Type B pancreatic cell (in vitro differentiated cells): Measurements from ENCODE around the gene GPR108. TPM values are rescaled to one million over a fixed set of nuclear protein-coding genes. Genes with fewer than 3 reads are reported as not detected.
A peak's percentile ranks its signal among the peaks of the same experiment; 100 is the strongest.

Experiments
- DNase-seq: peaks from one replicate; pipeline ENCODE4 v3.0.0; 2021; ENCODE audit warnings: mixed read lengths; ENCODE audit not compliant: unreplicated experiment; ENCODE audit errors: extremely low spot score
- H3K27ac Mint-ChIP-seq: 2 replicates; pipeline ENCODE4 v1.8.0; 2021; ENCODE audit warnings: mild to moderate bottlenecking, mixed read lengths
- H3K27me3 Mint-ChIP-seq: 2 replicates; pipeline ENCODE4 v1.8.0; 2021; ENCODE audit warnings: mixed read lengths
- H3K36me3 Mint-ChIP-seq: 2 replicates; pipeline ENCODE4 v1.8.0; 2021; ENCODE audit warnings: mixed read lengths
- H3K4me1 Mint-ChIP-seq: one replicate; pipeline ENCODE4 v1.8.0; 2021; ENCODE audit warnings: mixed read lengths; ENCODE audit not compliant: unreplicated experiment
- H3K4me3 Mint-ChIP-seq: 2 replicates; pipeline ENCODE4 v1.8.0; 2021; ENCODE audit warnings: mild to moderate bottlenecking, mixed read lengths
- H3K9me3 Mint-ChIP-seq: 2 replicates; pipeline ENCODE4 v1.8.0; 2021; ENCODE audit warnings: mixed read lengths
- total RNA-seq: library from RNA; stranded (reverse); gene quantifications from 2 replicates; pipeline ENCODE4 v1.2.1, GENCODE V29; 2021; ENCODE audit warnings: low replicate concordance
- TF ChIP-seq, protein P1 (sequence below): fragments of 200-600 bp; sonication (generic); conservative IDR thresholded peaks from 2 replicates; pipeline ENCODE4 v1.5.0; 2021; ENCODE audit warnings: antibody characterized with exemption, mild to moderate bottlenecking

Gene GPR108
- total RNA-seq, 1 donor from 2014 or later, result 55.4 TPM

DNA sequence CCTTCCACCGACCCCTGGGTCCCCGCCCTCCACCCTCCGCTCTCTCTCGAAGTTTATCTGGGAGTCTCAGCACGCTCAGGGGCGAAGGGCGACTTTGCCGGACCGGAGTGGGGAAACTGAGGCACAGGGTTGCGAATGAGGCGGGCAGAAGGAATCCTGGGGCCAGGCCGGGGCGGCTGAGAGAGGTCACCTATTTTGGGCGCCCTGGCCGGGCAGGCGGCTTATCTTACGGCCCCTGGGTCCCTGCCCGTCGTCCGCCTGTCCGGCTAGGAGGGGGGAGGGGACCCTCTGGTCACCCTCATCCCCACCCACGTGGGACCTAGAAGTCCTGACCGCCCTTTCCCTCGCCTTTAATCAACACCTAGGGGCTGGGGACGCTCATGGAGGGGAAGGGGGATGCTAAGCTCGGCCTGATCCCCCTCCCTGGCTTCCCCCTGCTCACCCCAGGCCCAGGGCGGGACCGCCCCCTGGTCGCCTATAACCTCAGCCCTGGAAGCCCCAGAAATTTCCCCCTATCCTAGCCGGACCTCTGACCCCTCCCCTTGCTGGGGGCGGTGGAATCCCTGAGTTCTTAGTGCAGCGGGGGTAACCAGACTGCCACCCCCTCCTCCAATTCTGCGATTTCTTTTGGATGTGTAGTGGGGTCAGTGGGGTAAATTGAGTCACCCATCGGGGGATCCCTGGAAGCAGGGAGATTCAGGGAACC, 2.7 kb upstream of the GPR108 start:
- no peak overlapping the region for H3K27ac Mint-ChIP-seq
- H3K4me1 Mint-ChIP-seq, result peaks cover 43% of the 10 kb centered on the region
- no peaks in the 10 kb centered on the region for H3K9me3 Mint-ChIP-seq
- peak overlapping the region; percentile 90 for H3K4me3 Mint-ChIP-seq
- peaks cover 9% of the 10 kb centered on the region for H3K36me3 Mint-ChIP-seq
- H3K27me3 Mint-ChIP-seq, result no peaks in the 10 kb centered on the region
- no peak for DNase-seq
- TF ChIP-seq, protein P1, sequence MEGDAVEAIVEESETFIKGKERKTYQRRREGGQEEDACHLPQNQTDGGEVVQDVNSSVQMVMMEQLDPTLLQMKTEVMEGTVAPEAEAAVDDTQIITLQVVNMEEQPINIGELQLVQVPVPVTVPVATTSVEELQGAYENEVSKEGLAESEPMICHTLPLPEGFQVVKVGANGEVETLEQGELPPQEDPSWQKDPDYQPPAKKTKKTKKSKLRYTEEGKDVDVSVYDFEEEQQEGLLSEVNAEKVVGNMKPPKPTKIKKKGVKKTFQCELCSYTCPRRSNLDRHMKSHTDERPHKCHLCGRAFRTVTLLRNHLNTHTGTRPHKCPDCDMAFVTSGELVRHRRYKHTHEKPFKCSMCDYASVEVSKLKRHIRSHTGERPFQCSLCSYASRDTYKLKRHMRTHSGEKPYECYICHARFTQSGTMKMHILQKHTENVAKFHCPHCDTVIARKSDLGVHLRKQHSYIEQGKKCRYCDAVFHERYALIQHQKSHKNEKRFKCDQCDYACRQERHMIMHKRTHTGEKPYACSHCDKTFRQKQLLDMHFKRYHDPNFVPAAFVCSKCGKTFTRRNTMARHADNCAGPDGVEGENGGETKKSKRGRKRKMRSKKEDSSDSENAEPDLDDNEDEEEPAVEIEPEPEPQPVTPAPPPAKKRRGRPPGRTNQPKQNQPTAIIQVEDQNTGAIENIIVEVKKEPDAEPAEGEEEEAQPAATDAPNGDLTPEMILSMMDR, result no peak

DNA sequence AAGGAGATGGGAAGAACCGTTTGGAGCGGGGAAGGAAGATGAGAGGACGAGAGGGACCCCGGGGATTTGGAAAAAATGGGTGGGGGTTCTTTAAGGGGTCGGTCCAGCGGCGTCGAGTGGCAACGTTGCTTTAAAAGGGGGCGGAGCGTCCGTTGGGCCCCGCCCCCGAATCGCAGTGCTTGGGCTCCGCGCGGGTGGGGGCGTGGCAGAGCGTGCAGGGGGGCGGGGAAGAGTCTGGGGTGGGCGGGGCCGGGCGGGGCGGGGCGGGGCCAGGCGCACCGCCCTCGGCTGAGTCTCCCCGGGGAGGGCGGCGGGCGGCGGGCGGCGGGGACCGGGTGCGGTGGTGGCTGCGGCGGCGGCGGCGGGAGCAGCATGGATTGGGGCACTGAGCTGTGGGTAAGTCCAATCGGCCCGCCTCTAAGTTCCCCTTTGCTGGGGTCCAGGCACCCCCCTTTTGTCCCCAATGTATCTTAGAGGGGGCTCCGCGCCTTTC, 2.1 kb upstream of the GPR108 start, which contains the start of gene TRIP10:
TRIP10 (plus strand) TSS at position 291 of the 493 bp plus-strand sequence; CDS start at position 373, 82 bp downstream.
- DNase-seq, result no peak
- TF ChIP-seq, protein P1, result no peak
- Mint-ChIP-seq H3K27me3 (no peaks in the 10 kb centered on the region), H3K4me1 (peaks cover 42% of the 10 kb centered on the region), H3K4me3 (peak within 1 kb of the TSS; percentile 96), H3K9me3 (no peaks in the 10 kb centered on the region), H3K27ac (peak within 1 kb of the TSS; percentile 93), H3K36me3 (peaks cover 9% of the 10 kb centered on the region)

DNA sequence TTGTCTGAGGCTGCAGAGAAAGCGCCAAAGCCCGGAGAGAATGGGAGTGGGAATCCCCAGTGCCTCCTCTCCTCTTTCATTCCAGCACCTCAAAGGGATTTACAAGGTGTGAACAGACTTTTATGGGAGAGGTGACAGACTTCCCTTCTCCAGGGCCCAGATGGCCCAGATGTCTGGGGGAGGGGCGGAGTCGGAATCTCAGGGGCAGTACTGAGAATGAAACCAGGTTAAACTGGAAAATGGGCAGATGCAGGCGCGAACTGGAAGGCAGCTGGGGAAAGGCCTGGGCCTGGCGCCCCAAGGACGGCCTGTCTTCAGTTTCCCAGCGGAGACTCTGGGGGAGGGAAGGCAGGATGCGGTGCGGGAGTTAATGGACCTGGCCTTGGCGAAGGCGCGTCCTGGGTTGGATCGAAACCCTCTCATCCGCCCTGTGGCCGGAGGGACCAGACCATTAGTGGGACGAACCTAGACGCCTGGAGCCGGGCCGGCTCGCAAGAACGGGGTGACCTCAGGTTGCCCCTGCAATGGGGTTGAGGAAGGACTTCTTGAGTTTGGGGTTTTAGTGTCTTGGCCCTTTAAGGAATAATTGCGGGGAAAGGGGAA, 1.5 kb upstream of the GPR108 start:
- H3K27ac Mint-ChIP-seq, result peak overlapping the region; percentile 93
- H3K4me1 Mint-ChIP-seq, result peaks cover 37% of the 10 kb centered on the region
- H3K36me3 Mint-ChIP-seq, result peaks cover 3% of the 10 kb centered on the region
- no peaks in the 10 kb centered on the region for H3K27me3 Mint-ChIP-seq
- no peaks in the 10 kb centered on the region for H3K9me3 Mint-ChIP-seq
- TF ChIP-seq, protein P1, result peak; percentile 9
- H3K4me3 Mint-ChIP-seq, result peak overlapping the region; percentile 96
- DNase-seq, result no peak

GRCh38 chr19:6737873-6738786, 750 bp upstream of the GPR108 start:
- Mint-ChIP-seq H3K4me3 (peak overlapping the region; percentile 96), H3K36me3 (no peaks in the 10 kb centered on the region), H3K9me3 (no peaks in the 10 kb centered on the region), H3K4me1 (peaks cover 32% of the 10 kb centered on the region), H3K27ac (peak overlapping the region; percentile 93), H3K27me3 (no peaks in the 10 kb centered on the region)
- TF ChIP-seq, protein P1, result peak; percentile 69
- no peak for DNase-seq

DNA sequence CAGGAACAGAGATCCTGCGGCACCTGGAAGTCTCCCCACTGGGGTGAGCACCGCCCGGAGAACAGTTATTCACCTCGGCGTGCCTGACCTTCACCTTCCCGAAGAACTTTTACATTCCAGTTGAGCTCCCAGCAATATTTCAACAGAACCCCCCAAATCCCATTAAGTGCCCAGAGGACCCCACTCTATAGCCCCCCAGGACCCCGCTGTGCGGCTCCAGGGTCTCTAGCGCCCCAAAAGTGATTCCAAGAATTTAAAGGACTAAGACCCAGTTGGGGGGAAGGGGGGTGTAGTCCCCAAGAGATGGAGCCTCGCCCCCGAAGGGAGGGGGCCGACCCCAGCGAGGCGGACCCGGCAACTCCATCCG, 480 bp downstream of the GPR108 start:
- no peaks in the 10 kb centered on the region for H3K9me3 Mint-ChIP-seq
- no peak for DNase-seq
- H3K4me1 Mint-ChIP-seq, result peaks cover 27% of the 10 kb centered on the region
- TF ChIP-seq, protein P1, result peak; percentile 11
- peak overlapping the region; percentile 93 for H3K27ac Mint-ChIP-seq
- no peaks in the 10 kb centered on the region for H3K27me3 Mint-ChIP-seq
- H3K36me3 Mint-ChIP-seq, result no peaks in the 10 kb centered on the region
- H3K4me3 Mint-ChIP-seq, result peak overlapping the region; percentile 96
